Mononuclear cell (primary cell): ENCODE results near the gene KNSTRN. TPM values are rescaled to one million over a fixed set of nuclear protein-coding genes. Genes with fewer than 3 reads are reported as not detected.

Experiments used
- H3K27me3 ChIP-seq: 2 replicates; pipeline ENCODE4 v1.6.0; 2011; ENCODE audit warnings: low read length, control low read depth; ENCODE audit not compliant: insufficient read depth
- H3K4me1 ChIP-seq: 2 replicates; pipeline ENCODE4 v1.5.1; 2011; ENCODE audit warnings: mild to moderate bottlenecking, low read length, control low read depth; ENCODE audit not compliant: insufficient read depth
- H3K4me3 ChIP-seq: 2 replicates; pipeline ENCODE4 v1.5.1; 2011; ENCODE audit warnings: mild to moderate bottlenecking, low read length, moderate library complexity
- H3K9me3 ChIP-seq: 2 replicates; pipeline ENCODE4 v1.5.1; 2011; ENCODE audit warnings: low read depth, mild to moderate bottlenecking, control low read depth, low read length
- total RNA-seq: library from RNA; depleted of rRNA; stranded (reverse); fragments of >200 nt; gene quantifications from one replicate; pipeline ENCODE4 v1.2.3, GENCODE V29; 2012

The KNSTRN gene
- total RNA-seq, 1 donor: 7.1 TPM

GRCh38 chr15:40342416-40343320, 39.9 kb upstream of the KNSTRN start:
- peaks cover 44% of the 10 kb centered on the region for H3K4me1 ChIP-seq
- H3K9me3 ChIP-seq: no peaks in the 10 kb centered on the region
- no peaks in the 10 kb centered on the region for H3K27me3 ChIP-seq
- no peak overlapping the region for H3K4me3 ChIP-seq

- H3K27me3 ChIP-seq: no peaks in the 10 kb centered on the region
- H3K4me1 ChIP-seq: peaks cover 36% of the 10 kb centered on the region
- H3K9me3 ChIP-seq: no peaks in the 10 kb centered on the region
- H3K4me3 ChIP-seq: no peak overlapping the region
Measured at GRCh38 chr15:40343512-40343911, 39.0 kb upstream of the KNSTRN start.

GRCh38 chr15:40344217-40344616, 38.3 kb upstream of the KNSTRN start:
- no peaks in the 10 kb centered on the region for H3K27me3 ChIP-seq
- H3K9me3 ChIP-seq: no peaks in the 10 kb centered on the region
- H3K4me1 ChIP-seq: peaks cover 36% of the 10 kb centered on the region
- H3K4me3 ChIP-seq: no peak overlapping the region

GRCh38 chr15:40344631-40345120, 37.8 kb upstream of the KNSTRN start:
- Histone ChIP-seq H3K27me3 (no peaks in the 10 kb centered on the region), H3K4me3 (no peak overlapping the region)

GRCh38 chr15:40345225-40345866, 37.2 kb upstream of the KNSTRN start:
- H3K4me1 ChIP-seq: peaks cover 27% of the 10 kb centered on the region
- no peaks in the 10 kb centered on the region for H3K9me3 ChIP-seq
- no peak overlapping the region for H3K4me3 ChIP-seq
- no peaks in the 10 kb centered on the region for H3K27me3 ChIP-seq

More at GRCh38 chr15:40344631-40345120, 37.8 kb upstream of the KNSTRN start:
- Histone ChIP-seq H3K9me3 (no peaks in the 10 kb centered on the region), H3K4me1 (peaks cover 34% of the 10 kb centered on the region)

GRCh38 chr15:40345867-40346578, 36.5 kb upstream of the KNSTRN start:
- Histone ChIP-seq H3K9me3 (no peaks in the 10 kb centered on the region), H3K4me1 (peaks cover 20% of the 10 kb centered on the region), H3K27me3 (no peaks in the 10 kb centered on the region), H3K4me3 (no peak overlapping the region)

GRCh38 chr15:40346579-40347558, 35.7 kb upstream of the KNSTRN start:
- Histone ChIP-seq H3K9me3 (no peaks in the 10 kb centered on the region), H3K4me1 (peaks cover 17% of the 10 kb centered on the region)

GRCh38 chr15:40347559-40348473, 34.7 kb upstream of the KNSTRN start:
- Histone ChIP-seq H3K4me3 (no peak overlapping the region), H3K27me3 (no peaks in the 10 kb centered on the region), H3K9me3 (no peaks in the 10 kb centered on the region), H3K4me1 (peaks cover 16% of the 10 kb centered on the region)

More at GRCh38 chr15:40346579-40347558, 35.7 kb upstream of the KNSTRN start:
- no peaks in the 10 kb centered on the region for H3K27me3 ChIP-seq
- H3K4me3 ChIP-seq: no peak overlapping the region

GRCh38 chr15:40348474-40348870, 34.0 kb upstream of the KNSTRN start:
- peaks cover 9% of the 10 kb centered on the region for H3K4me1 ChIP-seq
- H3K27me3 ChIP-seq: no peaks in the 10 kb centered on the region
- no peaks in the 10 kb centered on the region for H3K9me3 ChIP-seq
- H3K4me3 ChIP-seq: no peak overlapping the region

GRCh38 chr15:40349163-40349562, 33.4 kb upstream of the KNSTRN start:
- Histone ChIP-seq H3K9me3 (no peaks in the 10 kb centered on the region), H3K27me3 (no peaks in the 10 kb centered on the region), H3K4me1 (peaks cover 2% of the 10 kb centered on the region), H3K4me3 (no peak overlapping the region)

GRCh38 chr15:40352281-40352901, 30.1 kb upstream of the KNSTRN start:
- Histone ChIP-seq H3K4me1 (no peaks in the 10 kb centered on the region), H3K27me3 (no peaks in the 10 kb centered on the region), H3K4me3 (no peak overlapping the region), H3K9me3 (no peaks in the 10 kb centered on the region)

GRCh38 chr15:40353697-40354096, 28.8 kb upstream of the KNSTRN start:
- Histone ChIP-seq H3K9me3 (no peaks in the 10 kb centered on the region), H3K4me3 (no peak overlapping the region), H3K27me3 (no peaks in the 10 kb centered on the region), H3K4me1 (peaks cover 9% of the 10 kb centered on the region)
